Prostate gland (tissue), 2 donors: Measurements from ENCODE around the gene METRNL. TPM values are rescaled to one million over a fixed set of nuclear protein-coding genes. Genes with fewer than 3 reads are reported as not detected.

ENCODE experiments used
- DNase-seq: peaks from one replicate; pipeline ENCODE4 v3.0.0-alpha.2; 2019; ENCODE audit warnings: low spot score
- H3K27ac ChIP-seq, 2 donors: fragments of 200-600 bp; sonication (generic); 2 replicates each; pipeline ENCODE4 v1.5.1; 2017 to 2019
- H3K27me3 ChIP-seq: fragments of 200-600 bp; sonication (generic); replicated peaks from 2 replicates; pipeline ENCODE4 v1.5.1; 2019; ENCODE audit not compliant: insufficient read depth
- H3K36me3 ChIP-seq, 2 donors: fragments of 200-600 bp; sonication (generic); 1 replicate in 1 of 2; 2 replicates in 1 of 2; pipeline versions ENCODE4 v1.5.1 to v1.8.1; 2017 to 2019
- H3K4me1 ChIP-seq: fragments of 200-600 bp; sonication (generic); replicated peaks from 2 replicates; pipeline ENCODE4 v1.5.1; 2019
- H3K4me3 ChIP-seq, 2 donors: fragments of 200-600 bp; sonication (generic); 2 replicates each; pipeline ENCODE4 v1.5.1; 2017 to 2019
- H3K9me3 ChIP-seq: fragments of 200-600 bp; sonication (generic); 2 replicates; pipeline ENCODE4 v1.5.1; 2017
- CTCF ChIP-seq, 4 experiments: fragments of 200-600 bp in 2 of 4; fragments of 450-650 bp in 2 of 4; sonication (generic) in 2 of 4; IDR thresholded peaks; 1 replicate in 3 of 4; 2 replicates in 1 of 4; pipeline ENCODE4 v1.5.1; 2016 to 2019; ENCODE audit warnings: antibody characterized with exemption in 4 of 4, mild to moderate bottlenecking in 2 of 4, moderate library complexity in 2 of 4
- POLR2A ChIP-seq: fragments of 450-650 bp; IDR thresholded peaks from one replicate; pipeline ENCODE4 v1.6.1; 2016; ENCODE audit warnings: antibody characterized with exemption, mild to moderate bottlenecking
- POLR2AphosphoS5 ChIP-seq: sonication (generic); formaldehyde crosslinking; IDR thresholded peaks from one replicate; pipeline ENCODE4 v1.6.1; 2017; ENCODE audit warnings: antibody characterized with exemption
- WGBS: methylation state at CpG from one replicate; pipeline ENCODE4 v1.1.5; 2018; 5-methylcytosine and 5-hydroxymethylcytosine counted together
- intact Hi-C: fragments of 100-400 bp; cut with DNase I; formaldehyde crosslinking; loops from one replicate; pipeline ENCODE4 v1.14.2; 2022
- total RNA-seq, 2 donors: library from RNA; depleted of rRNA; stranded (reverse); fragments of >200 nt; gene quantifications; one replicate each; pipeline ENCODE4 v1.1.0, GENCODE V29; 2016

Gene METRNL
- total RNA-seq, 2 donors from 2014 or later, result 22.4 to 59.4 TPM

GRCh38 chr17:83071966-83072562 lies 7.3 kb upstream of the METRNL start:
- TF ChIP-seq POLR2AphosphoS5 (no peak), POLR2A (no peak), CTCF (IDR thresholded peaks at IDR 0.05) (no peak)
- Histone ChIP-seq H3K9me3 (no peaks in the 10 kb centered on the region), H3K27ac (no peak overlapping the region), H3K4me1 (no peaks in the 10 kb centered on the region), H3K36me3 (no peaks in the 10 kb centered on the region), H3K4me3 (no peak overlapping the region), H3K27me3 (no peaks in the 10 kb centered on the region)
- WGBS, result 77% methylated on average over 10 of the region's 10 CpGs
- DNase-seq, result no peak
- intact Hi-C loops, result no loop called here

- TF ChIP-seq CTCF (IDR thresholded peaks at IDR 0.05), result no peak
- 91% methylated on average over 19 of the region's 28 CpGs for WGBS
- Histone ChIP-seq H3K36me3 (no peaks in the 10 kb centered on the region), H3K4me3 (no peak overlapping the region), H3K9me3 (no peaks in the 10 kb centered on the region), H3K27ac (no peak overlapping the region), H3K4me1 (no peaks in the 10 kb centered on the region), H3K27me3 (no peaks in the 10 kb centered on the region)
- no peak for DNase-seq
- intact Hi-C loops, result no loop called here
These were observed 6.6 kb upstream of the METRNL start for GRCh38 chr17:83072600-83073358.

- H3K36me3 ChIP-seq, result no peaks in the 10 kb centered on the region
- no peaks in the 10 kb centered on the region for H3K27me3 ChIP-seq
- H3K4me1 ChIP-seq, result peaks cover 1% of the 10 kb centered on the region
- intact Hi-C loops, result no loop called here
- H3K27ac ChIP-seq, result no peak overlapping the region
- H3K4me3 ChIP-seq, result no peak overlapping the region
- no peaks in the 10 kb centered on the region for H3K9me3 ChIP-seq
- DNase-seq, result no peak
- no peak for TF ChIP-seq POLR2A
- TF ChIP-seq CTCF (IDR thresholded peaks at IDR 0.05), result no peak
- no peak for TF ChIP-seq POLR2AphosphoS5
- WGBS, result 74% methylated on average over 32 of the region's 32 CpGs
These were observed 5.9 kb upstream of the METRNL start for GRCh38 chr17:83073389-83074063.

- Histone ChIP-seq H3K27me3 (no peaks in the 10 kb centered on the region), H3K9me3 (no peaks in the 10 kb centered on the region), H3K36me3 (no peaks in the 10 kb centered on the region), H3K4me3 (no peak overlapping the region), H3K4me1 (peaks cover 6% of the 10 kb centered on the region), H3K27ac (no peak overlapping the region)
- DNase-seq, result no peak
- WGBS, result 90% methylated on average over 36 of the region's 45 CpGs
- intact Hi-C loops, result no loop called here
- TF ChIP-seq POLR2A, result no peak
- no peak for TF ChIP-seq CTCF (IDR thresholded peaks at IDR 0.05)
These were observed 4.8 kb upstream of the METRNL start for GRCh38 chr17:83074486-83075223.
